GM12878 (cell line): ENCODE results near the gene CD40LG. TPM values are rescaled to one million over a fixed set of nuclear protein-coding genes. Genes with fewer than 3 reads are reported as not detected.
A peak's percentile ranks its signal among the peaks of the same experiment; 100 is the strongest.

Source experiments
- CTCF ChIP-seq, 3 experiments: IDR thresholded peaks in 2 of 3; conservative IDR thresholded peaks in 1 of 3; 2 replicates each; pipeline ENCODE4 v1.5.1; 2011; ENCODE audit warnings: low read depth in 3 of 3, low read length in 3 of 3, mild to moderate bottlenecking in 3 of 3, control low read depth in 2 of 3, moderate library complexity in 2 of 3, inconsistent platforms in 1 of 3, mixed read lengths in 1 of 3; ENCODE audit not compliant: control insufficient read depth in 2 of 3, insufficient read depth in 1 of 3; ENCODE audit errors: extremely low read depth in 1 of 3
- MTA3 ChIP-seq: IDR thresholded peaks from 2 replicates; pipeline ENCODE4 v1.6.1; 2012; ENCODE audit warnings: low read length, inconsistent platforms, borderline replicate concordance
- RAD21 ChIP-seq: IDR thresholded peaks from 2 replicates; pipeline ENCODE4 v1.6.1; 2011; ENCODE audit warnings: mild to moderate bottlenecking, low read depth, low read length, moderate library complexity; ENCODE audit not compliant: insufficient read depth
- RCOR1 ChIP-seq: conservative IDR thresholded peaks from 2 replicates; pipeline ENCODE4 v1.6.1; 2012; ENCODE audit warnings: low read depth, low read length, improper control_type of control experiment
- SKIL ChIP-seq: fragments of 450-650 bp; IDR thresholded peaks from 2 replicates; pipeline ENCODE4 v1.6.1; 2017; ENCODE audit warnings: mild to moderate bottlenecking, low read depth, inconsistent platforms; ENCODE audit not compliant: poor library complexity, severe bottlenecking
- TCF12 ChIP-seq: IDR thresholded peaks from 2 replicates; pipeline ENCODE4 v1.6.1; 2011; ENCODE audit warnings: low read depth, mild to moderate bottlenecking, low read length
- USF2 ChIP-seq: IDR thresholded peaks from 2 replicates; pipeline ENCODE4 v1.6.1; 2011; ENCODE audit warnings: low read depth, low read length, improper control_type of control experiment, borderline replicate concordance
- YY1 ChIP-seq: IDR thresholded peaks from 2 replicates; pipeline ENCODE4 v1.6.1; 2011; ENCODE audit warnings: low read depth, mild to moderate bottlenecking, low read length
- polyA plus RNA-seq, 11 experiments: library from polyadenylated mRNA; depleted of rRNA in 4 of 11; unstranded in 6 of 11; stranded (reverse) in 5 of 11; fragments of >200 nt; fragmentation: Nextera tagmentation in 4 of 11; fragmentation: Illumina TruSeq in 1 of 11; extraction: Ambion mirVana in 4 of 11; extraction: Trizol in 1 of 11; gene quantifications; 1 replicate in 1 of 11; 2 replicates in 10 of 11; pipeline versions ENCODE4 v1.2.1 to v1.2.3, GENCODE V29; 2011 to 2016; ENCODE audit warnings: inconsistent platforms in 2 of 11, missing spikeins in 2 of 11, low read depth in 1 of 11
- total RNA-seq, 4 experiments: library from RNA; depleted of rRNA in 3 of 4; stranded (reverse); fragments of >200 nt in 3 of 4; fragmentation: Illumina TruSeq in 1 of 4; extraction: Trizol in 1 of 4; gene quantifications; 2 replicates each; pipeline versions ENCODE4 v1.2.1 to v1.2.3, GENCODE V29; 2013 to 2021

Gene CD40LG
- total and polyA plus RNA-seq, 10 of the 15 experiments (the other 5 are each of a cell fraction or from before 2014, with no cell fraction given): 0.04 to 0.21 (median 0.11) TPM; not detected in 6

GRCh38 chrX:136694431-136695087, 46.6 kb downstream of the CD40LG start (continued):
- TF ChIP-seq USF2: no peak
- TF ChIP-seq TCF12: 0 out of 2 replicates have a peak, but pooled peaks have one; percentile 15
- peak; percentile 72 to 85 (median 72) for TF ChIP-seq CTCF (IDR thresholded peaks at IDR 0.05 in 2 of 3, conservative IDR thresholded peaks at IDR 0.05 in 1 of 3; ENCODE audit: control insufficient read depth in 2 of 3, extremely low read depth in 1 of 3, insufficient read depth in 1 of 3, low read depth in 3 of 3, low read length in 3 of 3)
- no peak for TF ChIP-seq RCOR1
- 0 out of 2 replicates have a peak, but pooled peaks have one; percentile 18 for TF ChIP-seq YY1
- no peak for TF ChIP-seq MTA3
- peak; percentile 96 for TF ChIP-seq RAD21
- peak; percentile 41 for TF ChIP-seq SKIL
